ENCODE data around the gene GANAB. TPM values are rescaled to one million over a fixed set of nuclear protein-coding genes. Genes with fewer than 3 reads are reported as not detected.

Gene GANAB
- total and polyA plus RNA-seq, 2 donors from 2014 or later = 110 to 309 TPM

- Histone ChIP-seq H3K36me3 (ENCODE audit: control insufficient read depth in 2 of 3, insufficient read depth in 3 of 3, low read length in 3 of 3) (peaks cover 2 to 11% (median 9%) of the 10 kb centered on the region in 3 donors), H3K4me1 (ENCODE audit: control insufficient read depth in 2 of 3, insufficient read depth in 2 of 3, low read depth in 1 of 3, low read length in 3 of 3) (peaks cover 0 to 26% (median 4%) of the 10 kb centered on the region in 3 donors), H3K27ac (ENCODE audit: low read depth in 2 of 2, low read length in 2 of 2) (no peak overlapping the region), H3K4me3 (ENCODE audit: low read length in 3 of 3) (no peak overlapping the region), H3K9me3 (ENCODE audit: control insufficient read depth in 2 of 3, insufficient read depth in 1 of 3, low read length in 3 of 3) (no peaks in the 10 kb centered on the region), H3K9ac (ENCODE audit: low read length in 3 of 3) (no peak overlapping the region), H3K27me3 (ENCODE audit: control insufficient read depth, insufficient read depth, low read length) (no peaks in the 10 kb centered on the region)
- DNase-seq = no peak
- intact Hi-C loops (cut with DNase I) = no loop called here
- no peak for TF ChIP-seq CTCF (IDR thresholded peaks at IDR 0.05; ENCODE audit: borderline replicate concordance, extremely low read depth, insufficient read depth)
- no peak for FAIRE-seq
These were observed 36.0 kb downstream of the GANAB start for GRCh38 chr11:62610403-62610802.

GRCh38 chr11:62608776-62609175 lies 37.6 kb downstream of the GANAB start:
- Histone ChIP-seq H3K9me3 (ENCODE audit: control insufficient read depth in 2 of 3, insufficient read depth in 1 of 3, low read length in 3 of 3) (no peaks in the 10 kb centered on the region), H3K27me3 (ENCODE audit: control insufficient read depth, insufficient read depth, low read length) (no peaks in the 10 kb centered on the region), H3K27ac (ENCODE audit: low read depth in 2 of 2, low read length in 2 of 2) (no peak overlapping the region), H3K4me1 (ENCODE audit: control insufficient read depth in 2 of 3, insufficient read depth in 2 of 3, low read depth in 1 of 3, low read length in 3 of 3) (peaks cover 0 to 24% (median 4%) of the 10 kb centered on the region in 3 donors), H3K9ac (ENCODE audit: low read length in 3 of 3) (no peak overlapping the region), H3K36me3 (ENCODE audit: control insufficient read depth in 2 of 3, insufficient read depth in 3 of 3, low read length in 3 of 3) (peaks cover 2 to 15% (median 12%) of the 10 kb centered on the region in 3 donors), H3K4me3 (ENCODE audit: low read length in 3 of 3) (no peak overlapping the region)
- no peak for DNase-seq
- intact Hi-C loops (cut with DNase I) = no loop called here
- no peak for FAIRE-seq
- no peak for TF ChIP-seq CTCF (IDR thresholded peaks at IDR 0.05; ENCODE audit: borderline replicate concordance, extremely low read depth, insufficient read depth)

- H3K36me3 ChIP-seq (ENCODE audit: control insufficient read depth in 2 of 3, insufficient read depth in 3 of 3, low read length in 3 of 3) = peaks cover 2 to 15% (median 12%) of the 10 kb centered on the region in 3 donors
- no peaks in the 10 kb centered on the region for H3K9me3 ChIP-seq (ENCODE audit: control insufficient read depth in 2 of 3, insufficient read depth in 1 of 3, low read length in 3 of 3)
- no peak overlapping the region for H3K27ac ChIP-seq (ENCODE audit: low read depth in 2 of 2, low read length in 2 of 2)
- no peak for FAIRE-seq
- H3K4me1 ChIP-seq (ENCODE audit: control insufficient read depth in 2 of 3, insufficient read depth in 2 of 3, low read depth in 1 of 3, low read length in 3 of 3) = peaks cover 0 to 21% (median 4%) of the 10 kb centered on the region in 3 donors
- intact Hi-C loops (cut with DNase I) = no loop called here
- no peak overlapping the region for H3K9ac ChIP-seq (ENCODE audit: low read length in 3 of 3)
- H3K4me3 ChIP-seq (ENCODE audit: low read length in 3 of 3) = no peak overlapping the region
- DNase-seq = no peak
- no peak for TF ChIP-seq CTCF (IDR thresholded peaks at IDR 0.05; ENCODE audit: borderline replicate concordance, extremely low read depth, insufficient read depth)
- H3K27me3 ChIP-seq (ENCODE audit: control insufficient read depth, insufficient read depth, low read length) = no peaks in the 10 kb centered on the region
These were observed 38.7 kb downstream of the GANAB start for GRCh38 chr11:62607714-62608113.

- peaks cover 0 to 13% (median 0%) of the 10 kb centered on the region in 3 donors for H3K4me1 ChIP-seq (ENCODE audit: control insufficient read depth in 2 of 3, insufficient read depth in 2 of 3, low read depth in 1 of 3, low read length in 3 of 3)
- no peak for FAIRE-seq
- no peak overlapping the region for H3K4me3 ChIP-seq (ENCODE audit: low read length in 3 of 3)
- no peak overlapping the region for H3K27ac ChIP-seq (ENCODE audit: low read depth in 2 of 2, low read length in 2 of 2)
- DNase-seq = peak in 1 of 5 donors; percentile 42
- H3K9me3 ChIP-seq (ENCODE audit: control insufficient read depth in 2 of 3, insufficient read depth in 1 of 3, low read length in 3 of 3) = no peaks in the 10 kb centered on the region
- no peak overlapping the region for H3K9ac ChIP-seq (ENCODE audit: low read length in 3 of 3)
- no peak for TF ChIP-seq CTCF (IDR thresholded peaks at IDR 0.05; ENCODE audit: borderline replicate concordance, extremely low read depth, insufficient read depth)
- peaks cover 2 to 15% (median 12%) of the 10 kb centered on the region in 3 donors for H3K36me3 ChIP-seq (ENCODE audit: control insufficient read depth in 2 of 3, insufficient read depth in 3 of 3, low read length in 3 of 3)
- intact Hi-C loops (cut with DNase I) = no loop called here
- H3K27me3 ChIP-seq (ENCODE audit: control insufficient read depth, insufficient read depth, low read length) = no peaks in the 10 kb centered on the region
These were observed 40.5 kb downstream of the GANAB start for GRCh38 chr11:62605902-62606301.

Measured in kidney (tissue), 14 donors.